Stimulated activated CD8-positive, alpha-beta memory T cell treated with anti-CD3 and anti-CD28 coated beads, Interleukin-4, amount 100 ng/mL, for 1 hour (primary cell): ENCODE measurements around the gene PBX1.
A peak's percentile ranks its signal among the peaks of the same experiment; 100 is the strongest.
"Not testable (repeated sequence)": the region's sequence is repeated elsewhere in the genome, so short reads cannot be mapped to it uniquely, and the experiment has no call there.

Experiments used
- DNase-seq, 2 donors: peaks; one replicate each; pipeline ENCODE4 v3.0.0-alpha.2; 2020; ENCODE audit warnings: low read depth in 2 of 2, low spot score in 1 of 2

PBX1 gene

GRCh38 chr1:164558461-164559341 lies at the start of gene PBX1:
Gene PBX1, plus strand, starts transcription at chr1:164559184.
- DNase-seq: peak; percentile 36 to 42

- no peak for DNase-seq
These were observed 48.5 kb upstream of the PBX1 start for GRCh38 chr1:164510435-164510834.

- no peak for DNase-seq
These were observed 47.8 kb upstream of the PBX1 start for GRCh38 chr1:164511001-164511705.

GRCh38 chr1:164515231-164515630 lies 43.8 kb upstream of the PBX1 start:
- no peak for DNase-seq

- no peak for DNase-seq
These were observed 43.2 kb upstream of the PBX1 start for GRCh38 chr1:164515711-164516331.

DNA sequence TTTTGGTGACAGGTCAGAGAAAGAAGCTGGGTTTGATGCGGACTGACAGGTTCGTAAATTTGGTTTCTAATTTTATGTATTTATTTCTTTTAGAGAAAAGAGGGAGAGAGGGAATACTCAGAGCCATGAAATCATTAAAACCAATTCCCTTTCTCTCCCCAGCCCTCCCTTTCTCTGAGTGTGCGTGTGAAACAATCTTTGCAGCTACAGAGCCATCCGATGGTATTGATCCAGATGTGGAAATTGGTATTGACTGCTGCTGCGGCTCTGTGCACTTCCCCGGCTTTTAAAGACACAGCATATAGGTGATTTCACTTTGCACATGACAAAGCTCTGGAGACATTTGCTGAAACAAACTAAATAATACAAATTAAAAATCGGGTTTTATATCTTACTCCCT lies 42.4 kb upstream of the PBX1 start:
- no peak for DNase-seq

DNA sequence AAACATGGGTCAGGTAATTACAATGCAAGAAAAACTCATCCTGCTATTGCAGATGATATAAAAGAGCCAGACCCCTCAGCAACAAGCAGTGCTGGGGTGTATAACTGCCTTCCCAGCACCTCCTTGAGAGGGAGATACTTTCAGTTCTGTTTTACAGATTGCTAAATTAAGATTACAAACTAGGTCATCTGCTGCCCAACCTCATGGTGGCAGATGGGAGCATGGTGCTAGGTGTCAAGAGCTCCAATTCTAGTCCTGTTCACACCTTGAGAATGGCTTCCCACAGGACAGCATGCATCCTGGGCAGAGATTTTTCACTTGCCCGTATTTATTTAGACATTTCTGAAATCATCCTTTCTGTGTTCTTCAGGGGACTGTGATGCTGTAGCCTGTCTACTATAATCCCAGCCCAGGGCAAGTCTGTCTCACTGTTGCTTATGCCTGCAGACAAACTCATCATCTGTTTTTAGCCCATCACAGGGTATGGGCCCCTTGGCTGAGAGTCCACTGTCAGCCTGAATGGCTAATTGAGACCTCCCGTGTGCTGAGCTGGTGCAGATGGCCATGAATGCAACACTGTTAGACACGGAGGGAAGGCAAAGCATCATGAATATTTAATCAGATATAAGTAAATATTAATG lies 40.2 kb upstream of the PBX1 start:
- DNase-seq: no peak

GRCh38 chr1:164519426-164519825 lies 39.6 kb upstream of the PBX1 start:
- DNase-seq: no peak

DNA sequence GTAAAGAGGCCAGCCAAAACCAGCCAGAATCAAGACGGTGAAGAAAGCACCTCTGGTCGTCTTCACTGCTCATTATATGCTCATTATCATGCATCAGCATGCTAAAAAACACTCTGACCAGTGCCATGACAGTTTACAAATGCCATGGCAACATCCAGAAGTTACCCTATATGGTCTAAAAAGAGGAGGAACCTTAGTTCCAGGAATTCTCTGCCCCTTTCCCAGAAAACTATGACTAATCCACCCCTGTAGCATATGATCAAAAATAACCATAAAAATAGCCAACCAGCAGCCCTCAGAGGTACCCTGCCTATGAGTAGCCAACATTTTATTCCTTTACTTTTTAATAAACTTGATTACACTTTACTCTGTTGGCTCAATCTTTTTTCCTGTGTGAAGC lies 34.2 kb upstream of the PBX1 start:
- no peak for DNase-seq

DNA sequence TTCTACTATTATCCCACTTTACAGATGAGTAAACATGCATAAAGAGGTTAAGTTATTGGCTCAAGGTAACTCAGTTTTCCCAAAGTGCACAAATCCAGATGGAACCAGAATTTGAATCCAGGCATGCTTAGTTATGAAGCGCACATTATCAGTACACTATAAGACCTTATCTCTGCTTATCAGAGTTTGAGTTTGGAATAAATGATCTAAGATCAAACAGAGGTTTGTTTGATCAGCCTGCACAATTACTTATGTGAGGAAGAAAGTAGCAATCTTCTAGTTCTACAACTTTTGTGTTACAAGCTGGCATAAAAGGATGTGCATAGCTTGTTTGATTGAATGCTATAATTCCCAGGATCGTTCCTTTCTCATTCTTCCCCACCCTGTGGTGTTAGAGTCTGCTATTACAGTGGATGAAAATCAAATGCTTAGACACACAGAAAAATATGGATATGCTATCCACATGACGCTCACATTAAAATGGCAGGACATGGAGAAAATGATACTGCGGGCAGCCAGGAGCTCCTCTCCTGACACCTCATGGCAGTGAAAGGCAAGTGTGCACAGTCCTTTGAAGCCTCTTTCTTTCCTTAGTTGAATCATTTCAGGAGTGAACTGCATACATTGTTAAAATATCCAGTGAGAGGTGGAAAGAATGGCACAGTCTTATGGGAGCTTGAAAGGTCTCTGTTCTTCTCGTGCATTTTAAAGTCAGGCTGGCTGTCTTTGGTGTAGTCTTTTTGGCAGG lies 23.9 kb upstream of the PBX1 start:
- no peak for DNase-seq

DNA sequence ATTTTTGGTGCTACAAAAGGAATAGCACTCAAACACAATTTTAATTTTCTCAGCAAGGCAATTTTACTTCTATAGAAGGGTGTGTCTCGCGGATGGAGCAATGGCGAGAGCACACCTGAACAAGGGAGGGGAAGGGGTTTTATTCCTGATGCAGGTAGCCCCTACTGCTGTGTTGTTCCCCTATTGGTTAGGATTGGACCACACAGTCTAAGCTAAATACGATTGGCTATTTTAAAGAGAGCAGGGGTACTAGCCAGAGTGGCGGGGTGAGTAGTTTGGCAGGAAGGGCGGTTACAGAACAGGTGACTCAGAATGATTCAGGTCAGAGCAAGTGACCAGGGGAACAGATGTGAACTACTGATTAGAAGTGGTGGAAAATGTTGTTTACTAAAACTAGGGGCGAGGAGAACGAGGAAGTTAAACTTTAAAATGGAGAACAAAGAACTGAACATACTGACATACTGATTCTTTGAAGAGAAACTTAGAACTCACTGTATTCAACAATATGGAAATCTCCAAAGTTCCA lies 6.5 kb upstream of the PBX1 start:
- not testable (repeated sequence) for DNase-seq

- no peak for DNase-seq
These were observed 1.7 kb upstream of the PBX1 start for GRCh38 chr1:164557270-164557669.

DNA sequence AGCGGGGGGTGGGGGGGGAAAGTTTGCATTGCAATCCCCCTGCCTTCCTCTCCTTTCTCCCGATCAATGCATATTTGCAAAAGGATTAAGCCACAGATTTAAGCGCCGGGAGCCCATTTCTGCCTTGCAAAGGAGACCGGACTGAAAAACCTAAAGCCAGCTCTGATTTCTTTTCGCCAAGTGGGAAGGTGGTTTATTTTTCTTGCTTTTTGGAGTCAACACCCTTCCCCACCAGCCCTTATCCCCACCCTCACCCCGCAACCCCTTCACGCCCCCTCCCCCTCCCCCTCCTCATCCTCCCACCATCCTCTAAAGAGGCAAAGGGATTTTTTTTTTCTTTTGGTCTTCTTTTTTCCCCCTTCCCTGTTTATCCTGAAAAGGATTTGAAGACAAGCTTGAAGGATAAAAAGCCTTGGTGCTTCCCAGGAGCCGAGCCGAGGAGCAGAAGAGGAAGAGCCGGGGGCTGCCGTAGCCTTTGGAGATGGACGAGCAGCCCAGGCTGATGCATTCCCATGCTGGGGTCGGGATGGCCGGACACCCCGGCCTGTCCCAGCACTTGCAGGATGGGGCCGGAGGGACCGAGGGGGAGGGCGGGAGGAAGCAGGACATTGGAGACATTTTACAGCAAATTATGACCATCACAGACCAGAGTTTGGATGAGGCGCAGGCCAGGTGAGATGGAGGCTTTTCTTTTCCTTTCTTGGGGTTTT lies 513 bp downstream of the PBX1 start:
- DNase-seq: no peak

- no peak for DNase-seq
These were observed 1.1 kb downstream of the PBX1 start for GRCh38 chr1:164560121-164560541.

GRCh38 chr1:164560556-164560955 lies 1.6 kb downstream of the PBX1 start:
- DNase-seq: no peak

GRCh38 chr1:164561007-164561406 lies 2.0 kb downstream of the PBX1 start:
- DNase-seq: no peak

GRCh38 chr1:164561472-164561871 lies 2.5 kb downstream of the PBX1 start:
- DNase-seq: no peak

DNA sequence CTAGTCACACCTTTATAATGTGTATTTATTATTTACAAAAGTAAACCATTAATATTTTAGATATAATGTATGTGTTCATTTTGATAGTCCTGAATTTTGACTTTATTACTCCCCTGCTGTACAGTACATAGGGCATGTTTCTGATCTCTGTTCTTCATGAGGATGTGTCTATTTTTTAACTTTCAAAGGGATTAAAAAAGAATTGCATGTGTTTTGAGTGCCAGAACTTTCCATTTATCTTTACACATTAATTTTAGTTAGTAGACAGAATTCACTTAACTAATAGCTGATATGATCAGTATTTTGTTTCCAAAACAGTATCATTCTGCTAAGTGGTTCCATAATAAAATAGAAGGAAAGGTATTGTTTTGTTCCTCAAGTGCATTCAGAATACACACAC lies 3.1 kb downstream of the PBX1 start:
- no peak for DNase-seq

DNA sequence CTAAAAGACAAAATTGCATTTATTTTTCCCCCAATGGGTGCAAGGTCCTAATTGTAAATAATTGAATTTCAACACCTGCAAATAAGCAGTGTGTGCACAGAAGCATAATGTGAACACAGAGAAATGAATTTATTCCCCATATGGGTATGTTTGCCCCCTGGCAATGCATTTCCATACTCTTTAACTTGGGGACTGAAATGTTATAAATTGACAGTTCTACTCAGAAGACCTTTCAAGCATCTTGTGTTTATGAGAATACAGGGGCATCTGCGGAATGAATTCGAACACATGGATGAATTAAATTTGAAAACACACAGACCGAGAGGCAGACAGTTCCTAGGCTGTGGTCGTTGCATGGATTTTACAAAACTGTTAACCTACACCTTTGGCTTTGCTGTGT lies 3.5 kb downstream of the PBX1 start:
- no peak for DNase-seq

GRCh38 chr1:164562947-164563520 lies 4.0 kb downstream of the PBX1 start:
- DNase-seq: no peak
